GM12891 (cell line): ENCODE data around the gene TPK1.

Experiments used
- POLR2A ChIP-seq: IDR thresholded peaks from 2 replicates; pipeline ENCODE4 v1.6.1; 2011; ENCODE audit warnings: low read depth, low read length, control low read depth
- POU2F2 ChIP-seq: IDR thresholded peaks from 2 replicates; pipeline ENCODE4 v1.6.1; 2011; ENCODE audit warnings: low read depth, mild to moderate bottlenecking, control low read depth, low read length, moderate library complexity

DNA sequence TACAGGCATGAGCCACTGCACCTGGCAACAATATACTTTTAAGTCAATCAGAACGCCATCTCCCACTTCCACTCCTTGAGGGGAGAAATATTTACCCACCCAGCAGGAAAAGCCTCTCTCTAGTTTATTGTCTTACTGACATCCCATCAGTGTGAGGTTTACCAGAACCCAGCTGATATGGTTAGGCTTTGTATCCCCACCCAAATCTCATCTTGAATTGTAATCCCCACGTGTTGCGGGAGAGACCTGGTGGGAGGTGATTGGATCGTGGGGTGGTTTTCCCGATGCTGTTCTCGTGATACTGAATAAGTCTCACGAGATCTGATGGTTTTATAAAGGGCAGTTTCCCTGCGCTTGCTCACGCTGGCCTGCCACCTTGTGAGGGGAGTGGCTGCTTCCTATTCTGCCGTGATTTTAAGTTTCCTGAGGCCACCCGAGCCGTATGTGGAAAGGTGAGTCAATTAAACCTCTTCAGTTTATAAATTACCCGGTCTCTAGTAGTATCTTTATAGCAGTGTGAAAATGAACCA is 37.5 kb upstream of the TPK1 start:
- TF ChIP-seq POLR2A, result no peak
- TF ChIP-seq POU2F2, result no peak
